Neural cell (in vitro differentiated cells): Measurements from ENCODE around the gene KRT83.

ENCODE experiments used
- MXI1 ChIP-seq: fragments of 450-650 bp; conservative IDR thresholded peaks from 2 replicates; pipeline ENCODE4 v1.6.1; 2014; ENCODE audit warnings: antibody characterized with exemption, mild to moderate bottlenecking; ENCODE audit not compliant: poor library complexity, severe bottlenecking
- TAF1 ChIP-seq: IDR thresholded peaks from 2 replicates; pipeline ENCODE4 v1.6.1; 2012; ENCODE audit warnings: low read depth
- TF ChIP-seq, protein P1 (sequence below): fragments of 450-650 bp; IDR thresholded peaks from 2 replicates; pipeline ENCODE4 v1.5.1; 2014; ENCODE audit warnings: antibody characterized with exemption, mild to moderate bottlenecking, moderate library complexity; ENCODE audit not compliant: poor library complexity, severe bottlenecking

DNA sequence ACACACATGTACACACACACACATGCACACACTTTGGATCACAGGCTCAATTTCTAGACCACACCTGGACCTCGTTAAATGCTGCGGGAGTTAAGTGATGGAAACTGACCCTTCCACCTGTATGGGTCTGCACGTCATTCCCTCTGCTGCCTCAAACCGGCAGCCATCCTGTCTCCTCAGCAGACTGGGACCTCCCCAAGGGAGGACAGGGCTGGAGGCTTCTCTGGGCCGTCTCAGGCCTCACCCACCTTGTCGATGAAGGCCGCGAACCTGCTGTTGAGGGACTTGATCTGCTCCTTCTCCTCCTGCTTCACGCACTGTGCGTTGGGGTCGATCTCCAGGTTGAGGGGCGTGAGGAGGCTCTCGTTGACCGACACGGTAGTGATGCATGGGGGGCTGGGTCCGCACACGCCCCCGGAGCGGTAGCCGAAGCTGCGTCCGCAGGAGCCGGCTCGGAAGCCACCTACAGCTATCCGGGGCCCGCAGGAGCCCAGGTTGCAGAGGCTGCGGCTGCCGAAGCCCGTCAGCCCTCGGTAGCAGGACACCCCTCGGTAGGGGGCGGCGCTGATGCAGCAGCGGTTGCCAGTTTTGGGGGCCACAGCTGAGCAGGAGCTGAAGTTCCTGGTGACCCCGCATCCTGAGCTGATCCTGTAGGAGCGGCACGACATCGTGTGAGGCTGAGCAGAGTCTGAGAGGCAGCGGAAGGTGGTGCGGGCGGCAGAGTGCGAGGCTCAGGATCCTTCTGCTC, 45.7 kb upstream of the KRT83 start, which contains the start of gene KRT85:
- no peak for TF ChIP-seq TAF1
- TF ChIP-seq, protein P1, sequence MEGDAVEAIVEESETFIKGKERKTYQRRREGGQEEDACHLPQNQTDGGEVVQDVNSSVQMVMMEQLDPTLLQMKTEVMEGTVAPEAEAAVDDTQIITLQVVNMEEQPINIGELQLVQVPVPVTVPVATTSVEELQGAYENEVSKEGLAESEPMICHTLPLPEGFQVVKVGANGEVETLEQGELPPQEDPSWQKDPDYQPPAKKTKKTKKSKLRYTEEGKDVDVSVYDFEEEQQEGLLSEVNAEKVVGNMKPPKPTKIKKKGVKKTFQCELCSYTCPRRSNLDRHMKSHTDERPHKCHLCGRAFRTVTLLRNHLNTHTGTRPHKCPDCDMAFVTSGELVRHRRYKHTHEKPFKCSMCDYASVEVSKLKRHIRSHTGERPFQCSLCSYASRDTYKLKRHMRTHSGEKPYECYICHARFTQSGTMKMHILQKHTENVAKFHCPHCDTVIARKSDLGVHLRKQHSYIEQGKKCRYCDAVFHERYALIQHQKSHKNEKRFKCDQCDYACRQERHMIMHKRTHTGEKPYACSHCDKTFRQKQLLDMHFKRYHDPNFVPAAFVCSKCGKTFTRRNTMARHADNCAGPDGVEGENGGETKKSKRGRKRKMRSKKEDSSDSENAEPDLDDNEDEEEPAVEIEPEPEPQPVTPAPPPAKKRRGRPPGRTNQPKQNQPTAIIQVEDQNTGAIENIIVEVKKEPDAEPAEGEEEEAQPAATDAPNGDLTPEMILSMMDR, result no peak
- no peak for TF ChIP-seq MXI1
